GM21515 (cell line): ENCODE measurements around the gene NUDT4B.
"Not testable (repeated sequence)": the region's sequence is repeated elsewhere in the genome, so short reads cannot be mapped to it uniquely, and the experiment has no call there.

Experiments
- ATAC-seq: cut with Tn5 transposase; IDR thresholded peaks from one replicate; pipeline ENCODE4 v1.9.1; 2021; ENCODE audit not compliant: unreplicated experiment

NUDT4B gene

GRCh38 chr1:148793762-148794332, 45.3 kb downstream of the NUDT4B start:
- not testable (repeated sequence) for ATAC-seq
